PC-9 (cell line): ENCODE data around the gene FUT6.

ENCODE experiments used
- EZH2 ChIP-seq: fragments of 200-600 bp; sonication (generic); IDR thresholded peaks from 2 replicates; pipeline ENCODE4 v1.8.0; 2017; ENCODE audit warnings: antibody characterized with exemption, low read depth
- TF ChIP-seq, protein P1 (sequence below): fragments of 200-600 bp; sonication (generic); conservative IDR thresholded peaks from 2 replicates; pipeline ENCODE4 v1.6.1; 2017; ENCODE audit warnings: mixed run types, antibody characterized with exemption, mild to moderate bottlenecking, moderate library complexity

DNA sequence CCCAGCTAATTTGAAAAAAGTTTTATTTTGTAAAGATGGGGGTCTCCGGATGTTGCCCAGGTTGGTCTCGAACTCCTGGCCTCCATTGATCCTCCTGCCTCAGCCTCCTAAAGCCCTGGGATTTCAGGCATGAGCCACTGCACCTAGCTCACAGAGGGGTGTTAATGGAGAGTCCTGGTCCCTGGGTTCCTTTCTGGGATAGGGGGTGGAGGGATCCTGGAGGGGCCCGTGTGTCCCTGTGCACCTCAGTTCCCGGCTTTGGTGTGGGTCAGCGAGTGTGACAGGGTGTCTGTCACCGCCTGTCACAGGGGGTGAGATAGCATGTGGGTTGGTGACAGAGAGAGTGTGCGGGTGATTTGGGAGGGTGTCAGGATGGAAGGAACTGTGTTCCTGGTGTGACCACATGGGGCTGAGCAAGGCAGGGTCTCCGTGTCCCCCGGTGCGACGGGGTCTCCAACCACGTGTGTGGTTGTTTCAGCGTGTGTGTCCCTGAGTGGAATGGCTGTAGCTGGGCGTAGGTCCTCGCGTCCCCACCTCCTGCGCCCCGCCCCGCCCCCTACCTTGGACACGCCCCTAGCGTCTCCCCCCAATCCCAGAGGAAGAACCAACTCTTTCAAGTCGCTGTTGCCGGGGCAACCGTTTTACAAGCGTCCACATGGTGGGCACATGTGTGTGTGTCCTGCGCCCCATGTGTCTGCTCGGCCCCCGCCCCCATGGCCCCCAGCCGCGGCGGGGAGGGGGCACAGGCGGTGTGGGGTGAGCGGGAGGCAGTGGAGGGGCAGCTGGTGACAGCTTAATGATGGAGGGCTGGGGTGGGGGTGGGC is 37.5 kb downstream of the FUT6 start:
- TF ChIP-seq, protein P1, sequence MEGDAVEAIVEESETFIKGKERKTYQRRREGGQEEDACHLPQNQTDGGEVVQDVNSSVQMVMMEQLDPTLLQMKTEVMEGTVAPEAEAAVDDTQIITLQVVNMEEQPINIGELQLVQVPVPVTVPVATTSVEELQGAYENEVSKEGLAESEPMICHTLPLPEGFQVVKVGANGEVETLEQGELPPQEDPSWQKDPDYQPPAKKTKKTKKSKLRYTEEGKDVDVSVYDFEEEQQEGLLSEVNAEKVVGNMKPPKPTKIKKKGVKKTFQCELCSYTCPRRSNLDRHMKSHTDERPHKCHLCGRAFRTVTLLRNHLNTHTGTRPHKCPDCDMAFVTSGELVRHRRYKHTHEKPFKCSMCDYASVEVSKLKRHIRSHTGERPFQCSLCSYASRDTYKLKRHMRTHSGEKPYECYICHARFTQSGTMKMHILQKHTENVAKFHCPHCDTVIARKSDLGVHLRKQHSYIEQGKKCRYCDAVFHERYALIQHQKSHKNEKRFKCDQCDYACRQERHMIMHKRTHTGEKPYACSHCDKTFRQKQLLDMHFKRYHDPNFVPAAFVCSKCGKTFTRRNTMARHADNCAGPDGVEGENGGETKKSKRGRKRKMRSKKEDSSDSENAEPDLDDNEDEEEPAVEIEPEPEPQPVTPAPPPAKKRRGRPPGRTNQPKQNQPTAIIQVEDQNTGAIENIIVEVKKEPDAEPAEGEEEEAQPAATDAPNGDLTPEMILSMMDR: no peak
- TF ChIP-seq EZH2: no peak
